SK-N-SH treated with all-trans-retinoic acid at 6 μM for 48 hours (cell line): Measurements from ENCODE around the gene PTPN1.

Source experiments
- ATAC-seq: fragments of 200-7000 bp; cut with Tn5 transposase; 3 replicates; pipeline ENCODE4 v1.9.1; 2020; ENCODE audit warnings: mild to moderate bottlenecking, moderate library complexity
- ARNTL ChIP-seq: fragments of 450-650 bp; formaldehyde crosslinking; IDR thresholded peaks from 2 replicates; pipeline ENCODE4 v1.5.0; 2020; ENCODE audit warnings: low read depth, mild to moderate bottlenecking, moderate library complexity, borderline replicate concordance
- BACH2 ChIP-seq: fragments of 250-450 bp; sonication (Bioruptor Pico); IDR thresholded peaks from 2 replicates; pipeline ENCODE4 v1.9.0; 2021; ENCODE audit warnings: mild to moderate bottlenecking, borderline replicate concordance
- CREB5 ChIP-seq: fragments of 250-450 bp; sonication (Bioruptor Pico); IDR thresholded peaks from 2 replicates; pipeline ENCODE4 v1.5.1; 2020; ENCODE audit warnings: low read depth, mild to moderate bottlenecking, moderate library complexity
- CSDC2 ChIP-seq: fragments of 250-450 bp; sonication (Bioruptor Pico); IDR thresholded peaks from 2 replicates; pipeline ENCODE4 v1.5.0; 2020; ENCODE audit warnings: mild to moderate bottlenecking, moderate library complexity
- ESRRG ChIP-seq: fragments of 250-450 bp; sonication (Bioruptor Pico); IDR thresholded peaks from 2 replicates; pipeline ENCODE4 v1.6.1; 2021; ENCODE audit warnings: mild to moderate bottlenecking
- OSR1 ChIP-seq: fragments of 250-450 bp; sonication (Bioruptor Pico); IDR thresholded peaks from 2 replicates; pipeline ENCODE4 v1.8.0; 2022; ENCODE audit warnings: moderate library complexity, mild to moderate bottlenecking, inconsistent platforms
- PATZ1 ChIP-seq: fragments of 250-450 bp; sonication (Bioruptor Pico); IDR thresholded peaks from 2 replicates; pipeline ENCODE4 v1.8.0; 2020; ENCODE audit warnings: mild to moderate bottlenecking, moderate library complexity, borderline replicate concordance
- POU6F1 ChIP-seq: fragments of 250-450 bp; sonication (Bioruptor Pico); IDR thresholded peaks from 2 replicates; pipeline ENCODE4 v1.8.0; 2021; ENCODE audit warnings: low read depth, mild to moderate bottlenecking, moderate library complexity, borderline replicate concordance
- PPARA ChIP-seq: fragments of 250-450 bp; sonication (Bioruptor Pico); IDR thresholded peaks from 2 replicates; pipeline ENCODE4 v1.5.0; 2020; ENCODE audit warnings: mild to moderate bottlenecking, borderline replicate concordance
- RARB ChIP-seq: fragments of 250-450 bp; sonication (Bioruptor Pico); IDR thresholded peaks from 2 replicates; pipeline ENCODE4 v1.8.0; 2021; ENCODE audit warnings: mild to moderate bottlenecking, moderate library complexity
- SNAI2 ChIP-seq: fragments of 250-450 bp; sonication (Bioruptor Pico); IDR thresholded peaks from 2 replicates; pipeline ENCODE4 v1.5.0; 2020; ENCODE audit warnings: mild to moderate bottlenecking, moderate library complexity
- TCF4 ChIP-seq: fragments of 250-450 bp; sonication (Bioruptor Pico); IDR thresholded peaks from 2 replicates; pipeline ENCODE4 v1.8.0; 2021; ENCODE audit warnings: mild to moderate bottlenecking, moderate library complexity, borderline replicate concordance
- TSHZ2 ChIP-seq: fragments of 250-450 bp; sonication (Bioruptor Pico); IDR thresholded peaks from 2 replicates; pipeline ENCODE4 v1.5.0; 2020; ENCODE audit warnings: mild to moderate bottlenecking, moderate library complexity
- ZC3H10 ChIP-seq: fragments of 250-450 bp; sonication (Bioruptor Pico); IDR thresholded peaks from 2 replicates; pipeline ENCODE4 v1.5.1; 2021; ENCODE audit warnings: mild to moderate bottlenecking, moderate library complexity
- ZFP3 ChIP-seq: fragments of 250-450 bp; sonication (Bioruptor Pico); IDR thresholded peaks from 2 replicates; pipeline ENCODE4 v1.5.0; 2020; ENCODE audit warnings: mild to moderate bottlenecking, moderate library complexity
- ZNF565 ChIP-seq: fragments of 450-650 bp; formaldehyde crosslinking; conservative IDR thresholded peaks from 2 replicates; pipeline ENCODE4 v1.5.0; 2020; ENCODE audit warnings: low read depth, mild to moderate bottlenecking, moderate library complexity
- ZNF70 ChIP-seq: fragments of 450-650 bp; formaldehyde crosslinking; IDR thresholded peaks from 2 replicates; pipeline ENCODE4 v1.5.0; 2020; ENCODE audit warnings: mild to moderate bottlenecking, moderate library complexity
- ZNF8 ChIP-seq: fragments of 450-650 bp; formaldehyde crosslinking; IDR thresholded peaks from 2 replicates; pipeline ENCODE4 v1.5.0; 2020; ENCODE audit warnings: mild to moderate bottlenecking, moderate library complexity
- TF ChIP-seq, protein P1 (sequence below): fragments of 250-450 bp; sonication (Bioruptor Pico); IDR thresholded peaks from 2 replicates; pipeline ENCODE4 v1.5.1; 2021; ENCODE audit warnings: mild to moderate bottlenecking, moderate library complexity

Gene PTPN1

DNA sequence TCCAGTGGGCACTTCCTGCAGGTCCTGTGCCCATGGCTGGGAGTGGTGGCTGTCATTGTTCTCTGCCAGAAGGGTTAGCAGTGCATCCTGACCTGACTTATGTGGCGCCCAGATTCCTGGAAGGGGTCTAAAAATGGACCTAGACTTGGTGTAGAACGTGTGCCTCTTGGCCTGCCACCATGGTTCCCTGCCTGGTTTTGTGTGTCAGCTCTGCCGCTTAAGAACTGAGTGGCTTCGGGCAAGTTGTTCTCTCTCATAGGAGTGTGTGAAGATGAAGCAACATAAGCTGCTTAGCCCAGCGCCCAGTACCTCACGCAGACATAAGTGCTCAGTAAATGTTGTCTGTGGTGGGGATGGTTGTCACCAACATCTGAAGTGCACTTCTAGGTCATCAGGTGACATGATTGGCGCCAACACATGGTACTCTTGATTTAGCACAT lies 52.1 kb downstream of the PTPN1 start:
- TF ChIP-seq ZNF565 (CRISPR knock-in tag) (no peak), ZC3H10 (CRISPR knock-in tag) (no peak), BACH2 (CRISPR knock-in tag) (no peak), SNAI2 (CRISPR knock-in tag) (no peak), ESRRG (CRISPR knock-in tag) (no peak), RARB (CRISPR knock-in tag) (no peak)
- TF ChIP-seq, all 23 proteins: peak for 0
- ATAC-seq: no peak

DNA sequence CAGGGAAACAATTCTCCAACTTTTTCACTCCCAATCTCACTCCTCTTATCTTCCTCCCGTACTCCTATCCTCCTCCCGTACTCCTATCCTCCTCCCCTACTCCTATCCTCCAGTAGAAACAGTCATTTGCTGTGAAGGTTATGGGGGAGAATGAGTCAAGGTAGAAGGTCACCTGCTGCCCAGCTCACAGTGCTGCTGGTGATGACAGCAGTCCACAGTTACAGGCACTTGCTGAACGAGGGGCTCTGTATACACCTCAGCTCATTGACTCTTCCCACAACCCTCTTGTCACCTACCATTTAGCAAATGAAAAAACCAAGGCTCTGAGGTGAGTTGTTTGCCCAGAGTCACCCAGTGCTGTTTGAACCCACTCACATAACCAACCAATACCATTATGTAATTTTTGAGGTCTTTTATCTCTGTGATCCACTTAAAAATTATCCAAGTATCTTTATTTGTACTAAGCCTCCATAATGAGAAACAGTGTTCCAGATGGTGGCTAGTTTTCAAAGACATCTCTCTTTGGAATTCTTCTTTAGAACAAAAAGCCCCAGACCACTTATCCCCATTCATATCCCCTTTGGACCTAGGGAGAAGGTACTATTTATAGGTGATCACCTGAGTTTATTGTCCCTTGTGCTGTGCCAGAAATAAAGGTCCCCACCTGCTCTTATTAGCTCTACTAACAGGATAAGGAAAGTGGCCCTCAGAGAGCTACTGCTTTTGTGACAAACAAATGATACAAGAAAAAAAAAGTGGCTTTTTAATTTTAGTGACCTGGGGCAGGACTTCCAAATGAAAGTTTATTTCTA lies 53.2 kb downstream of the PTPN1 start:
- ATAC-seq: no peak
- TF ChIP-seq TCF4 (peak; percentile 80), ZNF70 (CRISPR knock-in tag) (0 out of 2 replicates have a peak, but pooled peaks have one; percentile 22), PPARA (CRISPR knock-in tag) (no peak), ZNF8 (CRISPR knock-in tag) (no peak), OSR1 (CRISPR knock-in tag) (no peak), ZC3H10 (CRISPR knock-in tag) (no peak), ESRRG (CRISPR knock-in tag) (no peak), PATZ1 (CRISPR knock-in tag) (no peak), ARNTL (CRISPR knock-in tag) (no peak)

GRCh38 chr20:50565383-50565782 lies 55.2 kb downstream of the PTPN1 start:
- no peak for TF ChIP-seq POU6F1 (CRISPR knock-in tag)
- TF ChIP-seq ZFP3 (CRISPR knock-in tag): no peak
- no peak for ATAC-seq

DNA sequence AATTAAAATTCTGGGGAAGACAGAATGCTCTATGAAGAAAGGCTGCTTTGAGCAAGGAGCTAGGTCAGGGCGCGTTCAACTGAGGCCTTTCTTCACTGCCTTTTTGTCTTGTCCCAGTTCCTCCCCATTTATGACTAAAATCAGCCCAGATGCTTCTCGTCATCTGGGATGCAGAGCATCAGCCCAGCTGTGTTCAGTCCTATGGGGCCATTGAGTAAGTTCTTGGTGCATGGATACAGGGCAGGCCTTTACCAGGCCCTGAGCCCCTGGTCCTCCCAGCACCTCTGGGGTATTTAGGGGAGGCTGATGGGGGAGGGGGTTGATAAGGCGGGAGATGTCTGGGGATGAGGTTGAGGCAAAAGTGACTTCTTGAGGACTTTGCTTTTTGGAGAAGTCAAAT lies 55.7 kb downstream of the PTPN1 start:
- ATAC-seq: no peak
- TF ChIP-seq, protein P1, sequence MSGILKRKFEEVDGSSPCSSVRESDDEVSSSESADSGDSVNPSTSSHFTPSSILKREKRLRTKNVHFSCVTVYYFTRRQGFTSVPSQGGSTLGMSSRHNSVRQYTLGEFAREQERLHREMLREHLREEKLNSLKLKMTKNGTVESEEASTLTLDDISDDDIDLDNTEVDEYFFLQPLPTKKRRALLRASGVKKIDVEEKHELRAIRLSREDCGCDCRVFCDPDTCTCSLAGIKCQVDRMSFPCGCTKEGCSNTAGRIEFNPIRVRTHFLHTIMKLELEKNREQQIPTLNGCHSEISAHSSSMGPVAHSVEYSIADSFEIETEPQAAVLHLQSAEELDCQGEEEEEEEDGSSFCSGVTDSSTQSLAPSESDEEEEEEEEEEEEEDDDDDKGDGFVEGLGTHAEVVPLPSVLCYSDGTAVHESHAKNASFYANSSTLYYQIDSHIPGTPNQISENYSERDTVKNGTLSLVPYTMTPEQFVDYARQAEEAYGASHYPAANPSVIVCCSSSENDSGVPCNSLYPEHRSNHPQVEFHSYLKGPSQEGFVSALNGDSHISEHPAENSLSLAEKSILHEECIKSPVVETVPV (CRISPR knock-in tag): no peak
- TF ChIP-seq TSHZ2 (CRISPR knock-in tag) (no peak), ZC3H10 (CRISPR knock-in tag) (no peak), TCF4 (no peak), PATZ1 (CRISPR knock-in tag) (no peak), SNAI2 (CRISPR knock-in tag) (no peak), ZNF70 (CRISPR knock-in tag) (no peak), CSDC2 (CRISPR knock-in tag) (no peak), ESRRG (CRISPR knock-in tag) (no peak), PPARA (CRISPR knock-in tag) (no peak), CREB5 (no peak)
